ENCODE results near the gene OPRPN. TPM values are rescaled to one million over a fixed set of nuclear protein-coding genes. Genes with fewer than 3 reads are reported as not detected.

OPRPN gene
- total RNA-seq, 1 donor from 2014 or later = not detected

DNA sequence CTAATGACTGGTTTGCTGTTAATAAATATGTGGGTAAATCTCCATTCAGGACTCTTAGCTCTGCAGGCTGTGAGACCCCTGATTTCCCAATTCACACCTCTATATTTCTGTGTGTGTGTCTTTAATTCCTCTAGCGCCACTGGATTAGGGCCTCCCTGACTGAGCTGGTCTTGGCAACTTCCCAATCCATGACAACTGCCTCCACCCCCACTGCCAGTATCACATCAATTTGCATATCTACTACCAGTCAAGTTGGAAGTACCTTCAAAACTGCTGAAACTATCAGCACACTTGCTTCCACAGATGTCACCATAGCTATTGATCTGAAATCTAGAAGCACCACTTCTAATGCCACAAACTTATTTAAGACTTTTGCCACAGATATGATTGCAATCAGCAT, 27.6 kb downstream of the OPRPN start:
- Mint-ChIP-seq H3K27me3 (no peaks in the 10 kb centered on the region), H3K4me1 (ENCODE audit: low read depth) (no peaks in the 10 kb centered on the region), H3K4me3 (ENCODE audit: low read depth) (no peak overlapping the region), H3K27ac (no peak overlapping the region), H3K36me3 (ENCODE audit: insufficient read depth) (no peaks in the 10 kb centered on the region), H3K9me3 (ENCODE audit: low read depth) (peaks cover 15% of the 10 kb centered on the region)
- no peak for DNase-seq (ENCODE audit: low spot score, unreplicated experiment)
- TF ChIP-seq, protein P1, sequence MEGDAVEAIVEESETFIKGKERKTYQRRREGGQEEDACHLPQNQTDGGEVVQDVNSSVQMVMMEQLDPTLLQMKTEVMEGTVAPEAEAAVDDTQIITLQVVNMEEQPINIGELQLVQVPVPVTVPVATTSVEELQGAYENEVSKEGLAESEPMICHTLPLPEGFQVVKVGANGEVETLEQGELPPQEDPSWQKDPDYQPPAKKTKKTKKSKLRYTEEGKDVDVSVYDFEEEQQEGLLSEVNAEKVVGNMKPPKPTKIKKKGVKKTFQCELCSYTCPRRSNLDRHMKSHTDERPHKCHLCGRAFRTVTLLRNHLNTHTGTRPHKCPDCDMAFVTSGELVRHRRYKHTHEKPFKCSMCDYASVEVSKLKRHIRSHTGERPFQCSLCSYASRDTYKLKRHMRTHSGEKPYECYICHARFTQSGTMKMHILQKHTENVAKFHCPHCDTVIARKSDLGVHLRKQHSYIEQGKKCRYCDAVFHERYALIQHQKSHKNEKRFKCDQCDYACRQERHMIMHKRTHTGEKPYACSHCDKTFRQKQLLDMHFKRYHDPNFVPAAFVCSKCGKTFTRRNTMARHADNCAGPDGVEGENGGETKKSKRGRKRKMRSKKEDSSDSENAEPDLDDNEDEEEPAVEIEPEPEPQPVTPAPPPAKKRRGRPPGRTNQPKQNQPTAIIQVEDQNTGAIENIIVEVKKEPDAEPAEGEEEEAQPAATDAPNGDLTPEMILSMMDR (IDR thresholded peaks at IDR 0.05; ENCODE audit: unreplicated experiment) = no peak

DNA sequence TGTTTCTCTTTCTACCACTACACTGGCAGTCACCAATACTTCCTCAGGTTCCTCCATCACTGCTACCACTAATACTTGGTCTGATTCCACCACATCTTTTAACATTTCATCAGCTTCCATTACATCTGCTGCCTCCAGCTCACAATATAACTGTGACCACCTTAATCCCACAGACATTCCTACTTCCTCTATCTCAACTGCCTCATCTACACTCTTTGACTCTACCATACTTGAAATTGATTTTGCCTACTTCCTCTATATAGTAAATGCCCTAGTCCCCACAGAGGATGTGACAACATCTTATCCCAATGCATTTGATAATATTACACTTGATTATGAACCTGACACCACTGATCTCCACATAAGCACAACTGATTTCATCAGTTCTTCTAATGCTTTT, 29.0 kb downstream of the OPRPN start:
- Mint-ChIP-seq H3K27me3 (no peaks in the 10 kb centered on the region), H3K9me3 (ENCODE audit: low read depth) (peaks cover 15% of the 10 kb centered on the region), H3K4me3 (ENCODE audit: low read depth) (no peak overlapping the region), H3K4me1 (ENCODE audit: low read depth) (no peaks in the 10 kb centered on the region), H3K36me3 (ENCODE audit: insufficient read depth) (no peaks in the 10 kb centered on the region), H3K27ac (no peak overlapping the region)
- TF ChIP-seq, protein P1 (IDR thresholded peaks at IDR 0.05; ENCODE audit: unreplicated experiment) = no peak
- DNase-seq (ENCODE audit: low spot score, unreplicated experiment) = no peak

DNA sequence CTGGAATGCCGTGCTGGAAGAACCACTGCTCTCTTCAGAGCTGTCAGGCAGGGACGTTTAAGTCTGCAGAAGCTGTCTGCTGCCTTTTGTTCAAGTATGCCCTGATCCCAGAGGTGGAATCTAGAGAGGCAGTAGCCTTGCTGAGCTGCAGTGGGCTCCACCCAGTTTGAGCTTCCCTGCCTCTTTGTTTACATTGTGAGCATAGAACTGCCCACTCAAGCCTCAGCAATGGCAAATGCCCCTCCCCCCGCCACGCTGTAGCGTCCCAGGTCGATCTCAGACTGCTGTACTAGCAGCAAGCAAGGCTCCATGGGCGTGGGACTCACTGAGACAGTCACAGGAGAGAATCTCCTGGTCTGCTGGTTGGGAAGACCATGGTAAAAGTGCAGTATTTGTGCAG, 39.5 kb downstream of the OPRPN start:
- H3K27ac Mint-ChIP-seq = no peak overlapping the region
- H3K4me3 Mint-ChIP-seq (ENCODE audit: low read depth) = no peak overlapping the region
- DNase-seq (ENCODE audit: low spot score, unreplicated experiment) = no peak
- peaks cover 1% of the 10 kb centered on the region for H3K4me1 Mint-ChIP-seq (ENCODE audit: low read depth)
- H3K27me3 Mint-ChIP-seq = no peaks in the 10 kb centered on the region
- TF ChIP-seq, protein P1 (IDR thresholded peaks at IDR 0.05; ENCODE audit: unreplicated experiment) = no peak
- no peaks in the 10 kb centered on the region for H3K36me3 Mint-ChIP-seq (ENCODE audit: insufficient read depth)
- peaks cover 6% of the 10 kb centered on the region for H3K9me3 Mint-ChIP-seq (ENCODE audit: low read depth)

DNA sequence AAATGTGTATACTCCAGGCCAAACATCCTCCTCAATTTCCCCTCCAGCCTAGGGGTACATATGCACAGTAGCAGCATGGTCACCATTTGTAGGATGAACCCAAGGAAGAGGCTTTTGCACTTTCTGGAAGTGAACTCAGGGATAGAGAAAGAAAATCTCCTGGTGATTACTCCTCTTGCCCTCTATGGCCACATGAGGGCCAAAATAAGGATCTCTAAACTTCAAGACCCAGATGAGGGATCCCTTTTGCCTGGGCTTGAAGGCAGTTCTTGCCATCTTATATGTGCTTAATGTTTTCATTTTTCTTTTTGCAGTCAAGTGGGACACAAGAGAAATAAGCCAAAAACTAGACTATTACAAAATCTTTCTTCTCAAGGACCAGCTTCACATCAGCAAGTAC, 44.7 kb downstream of the OPRPN start:
- Mint-ChIP-seq H3K4me1 (ENCODE audit: low read depth) (peaks cover 1% of the 10 kb centered on the region), H3K4me3 (ENCODE audit: low read depth) (no peak overlapping the region), H3K9me3 (ENCODE audit: low read depth) (no peaks in the 10 kb centered on the region), H3K27ac (no peak overlapping the region), H3K27me3 (no peaks in the 10 kb centered on the region), H3K36me3 (ENCODE audit: insufficient read depth) (no peaks in the 10 kb centered on the region)
- DNase-seq (ENCODE audit: low spot score, unreplicated experiment) = no peak
- TF ChIP-seq, protein P1 (IDR thresholded peaks at IDR 0.05; ENCODE audit: unreplicated experiment) = no peak

DNA sequence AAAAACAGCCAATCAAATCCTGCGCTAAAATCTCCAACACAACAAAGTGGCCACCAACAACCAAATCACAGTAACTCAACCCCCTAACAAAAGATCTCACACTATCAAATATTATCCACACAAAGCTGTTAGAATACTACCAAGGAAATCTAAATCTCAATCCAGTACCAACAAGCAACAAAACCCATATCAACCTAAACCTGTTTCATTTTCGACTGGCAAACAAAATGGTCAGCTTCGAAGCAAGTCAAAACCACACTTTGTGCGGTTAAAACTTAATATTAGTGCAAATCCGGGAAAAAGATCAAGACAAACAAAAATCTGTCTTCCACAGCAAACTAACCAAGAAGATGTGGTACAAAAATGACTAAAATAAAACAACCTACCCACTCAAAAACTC, 45.6 kb downstream of the OPRPN start:
- no peak overlapping the region for H3K4me3 Mint-ChIP-seq (ENCODE audit: low read depth)
- H3K27me3 Mint-ChIP-seq = no peaks in the 10 kb centered on the region
- no peak overlapping the region for H3K27ac Mint-ChIP-seq
- H3K36me3 Mint-ChIP-seq (ENCODE audit: insufficient read depth) = no peaks in the 10 kb centered on the region
- TF ChIP-seq, protein P1 (IDR thresholded peaks at IDR 0.05; ENCODE audit: unreplicated experiment) = no peak
- no peak for DNase-seq (ENCODE audit: low spot score, unreplicated experiment)
- H3K9me3 Mint-ChIP-seq (ENCODE audit: low read depth) = no peaks in the 10 kb centered on the region
- peaks cover 1% of the 10 kb centered on the region for H3K4me1 Mint-ChIP-seq (ENCODE audit: low read depth)
